CD4-positive, alpha-beta T cell treated with Interleukin-10 for 1 hour (primary cell): ENCODE results near the gene PTPRB.

Experiments
- DNase-seq: peaks from one replicate; pipeline ENCODE4 v3.0.0-alpha.2; 2020

Gene PTPRB

DNA sequence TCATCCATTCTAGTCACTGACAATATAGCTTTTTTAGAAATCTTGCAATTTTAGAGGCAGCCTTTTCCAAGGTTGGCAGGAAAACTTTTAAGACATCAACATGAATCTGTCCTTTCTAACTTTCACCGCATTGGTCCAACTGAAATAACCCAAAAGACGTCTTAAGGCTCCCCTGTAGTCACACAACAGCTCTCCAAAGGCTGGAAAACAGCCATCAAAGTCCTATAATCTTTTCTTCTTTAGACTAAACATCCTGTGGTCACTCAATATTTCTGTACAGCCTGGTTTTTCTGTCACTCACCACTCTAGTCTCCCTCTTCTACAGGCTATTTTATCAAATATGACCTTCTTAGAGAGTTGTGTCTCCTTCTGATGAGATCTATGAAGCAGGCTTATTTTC lies 4.5 kb upstream of the PTPRB start:
- no peak for DNase-seq

DNA sequence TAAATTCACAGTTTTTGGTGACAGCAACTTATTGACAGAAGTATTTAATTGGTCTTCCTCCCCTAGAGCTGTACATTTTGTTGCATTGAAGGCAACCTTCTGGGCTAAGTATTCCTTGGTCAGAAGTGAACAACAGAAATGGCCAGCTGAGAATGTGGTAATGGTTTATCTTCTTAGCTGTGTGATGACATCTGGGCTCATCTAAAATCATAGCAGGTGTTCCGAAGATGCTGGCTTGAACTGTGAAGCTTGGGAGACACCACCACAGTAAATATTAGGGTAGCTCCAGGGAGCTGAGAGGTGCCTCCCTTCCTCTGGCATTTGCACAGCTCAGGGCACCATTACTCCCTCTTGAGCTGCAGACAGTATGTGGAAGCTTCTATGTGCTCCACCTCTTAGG lies 3.7 kb upstream of the PTPRB start:
- no peak for DNase-seq

DNA sequence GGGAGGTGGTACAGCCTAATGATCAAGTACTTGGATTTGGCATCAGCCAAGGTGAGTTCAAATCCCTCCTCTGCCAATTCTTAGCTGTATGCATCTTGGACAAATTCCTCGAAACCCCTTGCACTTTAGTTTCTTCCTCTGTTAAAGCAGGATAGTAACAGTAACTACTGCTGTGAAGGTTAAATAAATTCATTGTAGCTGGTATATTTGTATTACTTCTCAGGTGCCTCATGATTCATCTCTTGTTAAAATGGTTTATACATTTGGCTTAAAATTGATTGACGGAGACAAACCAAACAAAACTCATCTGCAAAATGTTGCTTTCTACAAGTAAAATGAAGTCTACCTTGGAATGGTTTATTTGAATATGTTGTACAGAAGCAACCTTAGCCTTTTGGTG lies 2.3 kb upstream of the PTPRB start:
- no peak for DNase-seq

DNA sequence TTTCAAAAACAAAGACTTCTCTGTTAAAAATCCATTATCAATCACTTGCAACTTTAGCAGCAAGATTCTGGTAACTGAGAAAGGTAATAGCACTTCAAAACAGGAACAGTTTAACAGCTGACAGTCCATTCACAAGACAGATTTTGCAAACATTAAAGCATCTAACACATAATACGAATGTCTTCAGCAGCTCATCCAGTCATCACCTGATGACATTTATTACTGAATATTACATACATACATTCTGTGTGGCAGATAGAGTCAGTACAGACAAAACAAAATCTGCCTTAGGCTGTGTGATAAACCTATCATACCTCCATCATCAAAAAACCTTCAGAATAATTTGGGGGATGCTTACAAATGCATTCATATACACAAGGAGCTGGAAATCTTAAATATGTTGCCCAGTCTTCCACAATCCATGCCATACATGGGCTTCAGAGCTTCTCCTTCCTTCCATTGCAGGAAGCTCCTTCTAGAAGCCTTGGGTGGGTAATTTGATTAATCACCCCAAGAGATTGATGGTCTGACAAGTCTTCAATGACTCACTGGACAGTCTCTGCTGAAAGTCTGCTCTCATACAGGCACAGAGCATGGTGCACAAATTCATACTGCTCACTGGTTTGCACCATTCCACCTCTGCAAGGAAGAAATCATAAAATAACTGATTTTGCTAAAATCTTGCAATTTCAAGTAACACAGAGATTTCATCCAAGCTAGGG lies 1.6 kb upstream of the PTPRB start:
- no peak for DNase-seq

DNA sequence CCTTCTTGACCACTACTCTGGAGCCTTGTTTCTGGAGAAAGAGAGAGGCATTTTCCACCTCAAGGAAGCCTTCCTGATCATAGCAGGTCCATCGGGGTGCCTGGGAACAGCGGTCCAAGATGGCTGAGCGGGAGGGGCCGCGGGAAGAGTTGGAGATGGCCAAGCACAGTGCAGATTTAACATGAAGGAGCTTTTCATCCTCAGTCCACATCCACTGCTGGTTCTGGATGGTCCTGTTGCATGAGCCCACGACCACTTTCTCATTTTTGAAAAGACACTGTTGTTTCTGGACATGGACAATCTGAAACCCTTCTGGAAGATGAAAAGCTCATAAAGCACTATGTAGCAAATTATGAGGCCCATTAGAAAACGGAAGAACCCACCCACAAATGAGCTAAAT lies 1.5 kb downstream of the PTPRB start:
- DNase-seq: no peak

DNA sequence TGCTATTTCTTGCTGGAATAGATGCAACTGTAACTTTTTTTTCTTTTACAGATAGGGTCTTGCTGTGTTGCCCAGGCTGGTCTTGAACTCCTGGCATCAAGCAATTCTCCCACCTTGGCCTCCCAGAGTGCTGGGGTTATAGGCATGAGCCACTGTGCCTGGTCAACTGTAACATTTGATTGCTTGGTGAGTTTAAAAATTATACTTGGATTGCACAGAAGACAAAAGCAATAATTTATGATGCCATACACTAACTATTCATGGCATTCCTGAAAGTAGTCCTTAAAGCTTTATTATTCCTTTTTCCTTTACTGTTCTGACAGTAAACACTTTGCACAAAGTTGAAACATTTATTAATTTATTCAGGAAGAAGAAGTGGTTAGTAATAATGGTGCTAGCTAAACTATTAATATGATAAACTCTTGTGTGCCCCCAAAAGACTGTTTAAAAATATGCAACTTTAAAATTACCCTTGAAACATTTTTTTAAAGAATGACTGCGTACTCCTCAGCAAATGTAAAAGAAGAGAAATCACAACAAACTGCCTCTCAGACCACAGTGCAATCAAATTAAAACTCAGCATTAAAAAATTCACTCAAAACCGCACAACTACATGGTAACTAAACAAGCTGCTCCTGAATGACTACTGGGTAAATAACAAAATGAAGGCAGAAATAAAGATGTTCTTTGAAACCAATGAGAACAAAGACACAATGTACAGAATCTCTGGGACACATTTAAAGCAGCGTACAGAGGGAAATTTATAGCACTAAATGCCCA lies 8.3 kb downstream of the PTPRB start:
- DNase-seq: no peak

DNA sequence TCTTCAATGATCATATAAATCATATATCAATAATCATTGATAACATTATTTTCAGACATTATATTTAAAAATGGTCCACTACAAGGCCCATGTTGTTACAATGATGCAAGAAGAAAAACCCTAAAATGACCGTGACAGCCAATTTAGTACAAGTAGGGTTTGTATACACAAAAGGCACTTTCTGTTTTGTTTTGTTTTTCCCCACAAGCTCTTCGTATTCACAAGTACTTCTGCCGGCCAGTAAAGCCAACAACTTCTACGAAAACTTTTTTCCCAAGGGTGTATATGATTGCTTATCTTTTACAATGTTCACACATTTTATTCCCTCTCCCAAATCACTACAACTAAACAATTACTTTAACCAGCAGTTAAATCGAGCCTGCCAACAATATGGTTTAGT lies 9.6 kb downstream of the PTPRB start:
- DNase-seq: no peak

DNA sequence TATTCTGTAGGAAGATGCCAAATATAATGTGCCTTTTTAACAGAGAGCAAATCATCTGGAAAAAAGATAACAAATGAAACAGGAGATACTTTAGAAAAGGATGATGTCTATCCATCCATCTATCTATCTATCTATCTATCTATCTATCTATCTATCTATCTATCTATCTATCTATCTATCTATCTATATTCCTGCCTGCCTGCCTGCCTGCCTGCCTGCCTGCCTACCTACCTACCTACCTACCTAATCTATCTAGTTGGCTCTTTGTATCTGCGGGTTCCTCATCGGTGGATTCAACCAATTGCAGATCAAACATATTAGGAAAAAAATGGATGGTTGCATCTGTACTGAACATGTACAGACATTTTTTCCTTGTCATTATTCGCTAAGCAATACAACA lies 11.0 kb downstream of the PTPRB start:
- DNase-seq: no peak

DNA sequence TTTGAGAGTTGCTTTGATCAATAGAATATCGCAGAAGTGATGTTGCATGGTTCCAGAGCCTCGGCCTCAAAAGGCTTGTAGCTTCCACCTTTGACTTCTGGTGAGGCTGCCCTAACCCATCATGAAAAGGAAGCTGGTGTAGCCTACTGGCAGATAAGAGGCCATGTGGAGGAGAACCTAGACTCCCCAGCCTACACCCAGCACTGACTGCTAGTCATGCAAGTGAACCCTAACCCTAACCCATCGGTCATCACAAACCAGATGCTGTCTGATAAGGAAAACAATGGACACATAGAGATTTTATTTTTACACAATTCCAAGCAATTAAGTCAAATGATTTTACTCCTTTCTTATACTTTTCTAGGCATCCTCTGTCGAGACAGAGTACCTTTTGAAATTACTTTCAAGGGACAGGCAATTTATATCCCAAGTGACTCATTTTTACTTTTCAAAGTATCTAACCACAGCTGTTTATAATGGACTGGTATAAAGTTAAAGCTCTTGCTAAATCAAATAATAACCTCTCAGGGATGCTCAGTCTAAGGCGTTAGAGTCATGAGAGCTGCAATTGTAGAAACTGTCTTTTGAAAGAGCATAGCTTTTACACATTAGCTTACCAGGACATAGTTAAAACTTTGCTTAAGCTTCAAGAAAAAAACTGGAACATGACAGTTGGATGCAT lies 17.6 kb downstream of the PTPRB start:
- no peak for DNase-seq

DNA sequence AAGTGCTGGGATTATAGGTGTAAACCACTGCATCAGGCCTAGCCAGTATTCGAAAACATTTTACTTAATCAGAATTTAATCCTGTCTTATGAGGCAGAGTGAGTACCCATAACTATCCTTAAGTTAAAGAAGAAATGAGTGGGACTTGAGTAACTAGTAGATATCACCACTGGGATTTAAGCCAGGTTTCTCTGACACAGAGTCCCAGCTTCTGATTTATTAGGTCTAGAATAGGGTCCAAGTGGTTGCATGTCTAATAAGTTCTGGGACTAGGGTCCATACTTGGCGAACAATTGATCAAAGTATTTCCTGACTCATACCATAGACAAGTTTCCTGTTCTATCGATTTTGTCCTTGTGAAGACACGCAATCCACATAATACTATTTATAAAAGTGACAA lies 18.9 kb downstream of the PTPRB start:
- no peak for DNase-seq

DNA sequence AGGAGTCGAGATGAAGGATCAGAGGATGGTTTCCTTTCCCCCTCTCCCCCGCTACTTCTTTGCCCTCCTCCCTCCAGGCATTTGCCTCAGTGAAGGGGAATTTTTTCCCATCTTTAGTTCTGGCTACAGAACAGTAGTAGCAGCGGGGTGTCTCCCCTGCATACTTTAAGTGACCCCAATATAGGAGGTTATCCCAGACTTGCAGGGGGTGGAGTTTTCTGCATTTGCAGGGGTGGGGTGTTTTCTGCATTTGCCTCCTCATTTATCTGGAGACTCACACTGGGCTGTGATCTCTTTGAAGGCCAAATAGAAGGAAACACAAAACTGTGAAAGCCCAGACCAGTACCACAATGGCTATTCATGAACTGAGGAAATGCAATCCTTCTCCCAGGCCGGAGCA lies 19.8 kb downstream of the PTPRB start:
- no peak for DNase-seq

DNA sequence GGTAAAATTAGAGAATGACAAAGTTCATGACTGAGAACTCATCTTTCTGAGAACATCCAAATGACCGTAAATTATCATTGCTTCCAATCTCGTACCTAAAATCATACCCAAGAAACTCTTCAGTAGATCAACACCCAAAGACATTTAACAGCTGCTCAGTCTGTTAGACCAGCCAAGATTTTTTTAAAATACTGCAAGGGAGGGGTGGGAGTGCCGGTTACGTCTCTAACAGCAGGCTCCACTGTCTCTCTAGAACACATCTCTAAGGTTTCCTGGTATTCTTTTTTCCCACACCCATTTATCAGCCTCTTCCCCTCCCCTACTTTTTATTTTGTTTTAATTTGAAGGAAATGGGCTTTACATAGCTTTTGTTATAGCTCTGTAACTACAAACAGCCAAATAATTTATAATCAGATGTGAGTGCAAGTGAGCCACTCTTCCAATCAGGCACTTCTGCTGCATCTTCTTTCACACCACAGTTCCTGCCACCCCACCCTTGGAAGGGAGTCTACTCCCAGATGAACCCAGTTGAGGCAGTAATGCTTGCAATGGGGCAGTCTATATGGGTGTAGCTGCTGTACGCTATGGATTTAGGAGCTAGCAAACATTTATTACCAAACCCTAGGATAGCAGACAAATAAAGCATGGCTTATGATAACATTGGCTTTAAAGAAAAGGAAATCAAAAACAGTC lies 21.9 kb downstream of the PTPRB start:
- DNase-seq: no peak

DNA sequence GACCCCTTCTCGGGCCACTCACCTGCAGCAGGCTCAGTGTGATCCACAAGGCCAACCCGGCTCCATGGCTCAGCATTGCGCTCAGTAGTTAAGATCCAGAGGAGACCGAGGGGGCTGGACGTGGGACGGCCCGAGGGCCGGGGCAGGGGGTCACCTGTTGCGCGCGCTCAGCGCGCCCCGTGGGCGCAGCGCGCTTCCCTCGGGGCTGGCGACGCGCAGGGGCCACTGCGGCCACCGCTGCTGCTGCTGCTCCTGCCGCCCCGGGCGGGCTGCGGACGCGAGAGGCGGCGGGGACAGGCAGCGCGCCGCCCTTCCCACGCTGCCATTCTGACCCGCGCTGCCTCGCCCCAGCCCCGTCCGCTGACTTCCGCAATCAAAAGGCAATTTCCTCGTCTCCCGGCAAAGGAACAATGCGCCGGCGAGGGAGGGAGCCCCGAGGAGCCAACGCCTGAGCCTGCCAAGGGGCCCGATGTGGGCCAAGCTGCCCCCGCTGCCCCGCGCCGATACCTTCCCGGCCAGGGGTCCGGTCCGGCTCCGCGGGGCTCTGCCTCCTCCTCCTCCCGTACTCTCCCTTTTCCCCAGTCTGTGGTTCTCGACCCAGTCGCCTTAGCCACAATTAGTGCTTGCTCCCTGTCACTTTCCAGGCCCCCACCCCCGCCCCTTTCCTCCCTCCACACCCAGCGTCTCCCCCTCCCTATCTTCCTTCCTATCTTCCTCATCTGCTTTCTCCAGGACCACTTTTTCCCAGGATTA lies 27.3 kb downstream of the PTPRB start:
- DNase-seq: no peak

DNA sequence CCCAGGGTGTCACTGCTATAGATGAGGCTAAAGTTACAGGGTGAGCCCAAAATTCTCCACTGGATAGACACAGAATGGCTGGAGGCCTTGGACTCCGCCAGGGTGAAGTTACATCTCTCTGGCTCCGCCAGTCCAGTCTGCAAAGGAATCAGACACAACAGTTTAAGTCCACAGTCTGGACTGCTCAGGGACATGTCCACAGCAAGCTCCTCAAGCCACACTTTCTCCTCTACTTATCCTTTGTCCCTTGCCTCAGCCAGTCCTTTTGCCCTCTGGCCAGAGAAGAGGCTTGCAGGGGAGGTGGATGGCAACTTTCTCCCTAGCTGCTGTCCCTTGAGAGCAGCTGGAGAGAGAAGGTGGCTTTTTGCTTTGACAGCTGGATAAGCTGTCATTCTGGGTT lies 28.0 kb downstream of the PTPRB start:
- no peak for DNase-seq

DNA sequence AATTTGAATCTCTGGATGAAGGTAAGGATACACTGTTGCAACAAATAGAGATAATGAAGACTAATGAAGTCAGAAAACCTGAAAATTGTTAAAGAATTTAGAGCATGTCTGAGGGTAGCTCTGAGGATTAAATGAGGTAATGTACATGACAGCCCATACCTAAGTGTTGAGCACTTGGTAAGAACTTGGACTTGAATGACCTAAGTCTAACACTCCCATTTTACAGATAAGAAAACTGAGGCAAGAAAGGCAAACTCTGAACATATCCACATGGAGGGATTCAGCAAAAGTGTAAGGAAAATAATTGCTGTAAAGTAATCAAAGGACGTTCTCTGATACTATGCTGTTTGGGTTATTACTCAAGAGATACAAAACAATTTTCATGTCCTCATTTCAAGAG lies 29.0 kb downstream of the PTPRB start:
- no peak for DNase-seq

DNA sequence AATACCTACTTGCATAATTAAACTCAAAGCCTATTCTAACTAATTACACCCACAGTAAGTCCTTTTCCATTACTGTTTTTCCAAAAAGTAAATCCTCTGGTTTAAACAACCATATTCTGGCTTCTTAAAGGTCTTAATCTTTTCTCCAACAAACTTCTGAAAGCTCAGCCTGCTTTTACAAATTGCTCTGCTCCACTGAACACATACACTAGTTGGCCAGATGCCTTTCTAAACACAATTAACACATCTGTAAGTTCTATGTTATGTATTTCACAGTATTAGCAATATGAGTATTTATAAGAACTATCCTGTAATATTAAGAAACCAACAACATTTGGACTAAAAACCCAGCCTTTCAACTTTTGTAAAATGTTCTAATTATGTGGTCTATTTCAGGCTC lies 30.1 kb downstream of the PTPRB start:
- DNase-seq: no peak

DNA sequence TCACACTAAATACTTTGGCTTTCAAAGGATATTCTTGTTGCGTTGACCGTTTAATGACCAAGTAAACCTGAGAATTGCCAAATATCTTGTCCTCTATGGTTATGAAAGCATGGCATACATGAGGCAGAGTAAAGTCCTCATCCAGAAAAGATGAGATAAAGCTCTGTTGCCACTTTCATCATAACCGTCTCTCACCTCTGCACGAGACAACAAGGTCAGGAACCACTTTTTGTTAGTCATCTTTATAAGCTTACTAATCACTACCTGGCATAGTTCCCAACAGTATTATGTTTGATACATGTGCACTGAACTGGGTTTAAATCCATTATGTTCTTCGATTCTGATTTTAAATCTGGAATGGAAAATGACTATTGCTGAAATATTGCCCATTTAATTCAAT lies 31.3 kb downstream of the PTPRB start:
- no peak for DNase-seq

DNA sequence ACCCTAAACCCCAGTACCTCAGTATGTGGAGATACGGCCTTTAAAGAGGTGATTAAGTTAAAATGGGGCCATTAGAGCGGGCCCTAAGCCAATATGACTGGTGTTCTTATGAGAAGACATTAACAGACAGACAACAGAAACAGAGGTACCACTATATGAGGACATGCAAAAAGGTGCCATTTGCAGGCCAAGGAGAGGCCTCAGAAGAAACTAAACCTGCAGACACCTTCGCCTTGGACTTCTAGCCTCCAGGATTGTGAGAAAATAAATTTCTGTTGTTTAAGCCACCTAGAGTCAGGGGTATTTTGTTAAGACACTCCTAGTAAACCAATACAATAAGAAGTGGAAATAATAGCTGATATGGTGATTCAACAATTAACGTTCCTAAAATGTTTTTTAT lies 32.6 kb downstream of the PTPRB start:
- no peak for DNase-seq

DNA sequence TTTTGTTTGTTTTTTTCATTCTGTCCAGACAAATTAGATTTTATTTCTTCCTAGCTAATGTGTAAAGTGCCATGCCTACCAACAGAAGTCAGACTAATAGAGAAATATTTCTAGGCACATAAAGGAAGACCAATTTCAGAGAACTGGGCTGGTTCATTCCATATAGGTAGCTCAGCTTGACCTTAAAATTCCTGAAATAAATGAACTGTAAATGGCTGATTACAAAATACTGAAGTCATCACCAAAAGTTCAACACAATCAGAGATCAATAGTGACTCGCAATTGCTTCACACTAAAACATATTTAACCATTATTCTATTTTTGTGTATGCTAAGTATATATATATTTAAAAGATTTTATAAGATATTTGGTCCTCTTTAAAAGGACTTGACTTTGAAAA lies 34.2 kb downstream of the PTPRB start:
- no peak for DNase-seq

DNA sequence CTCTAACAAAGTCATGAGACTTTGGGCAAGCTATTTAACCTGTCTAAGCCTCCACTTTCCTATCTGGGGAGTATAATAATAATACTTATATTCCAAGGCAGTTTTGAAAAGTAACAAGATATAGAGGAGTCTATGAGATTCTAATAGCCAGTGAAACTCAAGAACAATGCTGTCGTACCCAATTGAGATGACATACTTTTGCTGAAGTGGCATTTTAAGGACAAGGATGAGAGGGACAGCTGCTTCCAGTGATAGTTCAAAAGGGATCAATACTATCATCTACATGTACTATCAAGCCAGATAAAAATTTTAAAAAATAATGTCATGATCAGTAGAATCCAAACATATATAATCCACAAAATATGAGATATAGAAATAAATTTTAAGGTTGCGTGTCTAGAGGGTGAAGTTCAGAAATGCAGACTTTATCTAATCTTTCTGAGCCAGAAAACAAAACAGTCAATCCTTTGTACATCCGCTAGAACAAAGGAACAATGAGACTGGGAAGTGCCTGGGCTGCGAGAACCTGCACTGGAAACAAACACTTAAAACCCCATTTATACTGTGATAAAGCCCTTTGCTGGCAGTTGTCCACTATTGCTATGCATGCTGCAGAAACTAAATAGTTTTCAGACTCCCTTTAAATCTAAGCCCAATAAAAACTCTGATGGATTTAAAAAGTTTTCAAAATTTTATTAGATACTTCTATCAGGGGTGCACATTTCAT lies 38.6 kb downstream of the PTPRB start:
- DNase-seq: no peak

DNA sequence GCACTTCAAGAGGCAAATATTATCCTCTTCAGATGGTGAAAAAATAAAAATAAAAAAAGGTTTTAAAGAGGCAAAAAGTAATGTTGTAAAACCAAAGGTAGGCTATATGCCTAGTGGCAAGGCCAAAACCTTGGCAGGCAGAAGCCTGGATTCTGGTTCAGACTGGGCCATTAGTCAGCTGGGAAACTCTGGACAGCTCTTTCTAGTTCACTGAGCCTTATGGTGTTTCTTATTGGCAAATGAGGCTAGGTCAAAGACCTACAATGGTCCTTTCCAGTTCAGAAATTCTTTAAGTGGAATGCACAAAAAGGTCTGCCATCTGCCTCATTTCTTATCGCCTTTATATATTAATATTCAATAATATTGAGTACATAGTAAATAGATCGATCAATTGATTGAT lies 44.6 kb downstream of the PTPRB start:
- no peak for DNase-seq

DNA sequence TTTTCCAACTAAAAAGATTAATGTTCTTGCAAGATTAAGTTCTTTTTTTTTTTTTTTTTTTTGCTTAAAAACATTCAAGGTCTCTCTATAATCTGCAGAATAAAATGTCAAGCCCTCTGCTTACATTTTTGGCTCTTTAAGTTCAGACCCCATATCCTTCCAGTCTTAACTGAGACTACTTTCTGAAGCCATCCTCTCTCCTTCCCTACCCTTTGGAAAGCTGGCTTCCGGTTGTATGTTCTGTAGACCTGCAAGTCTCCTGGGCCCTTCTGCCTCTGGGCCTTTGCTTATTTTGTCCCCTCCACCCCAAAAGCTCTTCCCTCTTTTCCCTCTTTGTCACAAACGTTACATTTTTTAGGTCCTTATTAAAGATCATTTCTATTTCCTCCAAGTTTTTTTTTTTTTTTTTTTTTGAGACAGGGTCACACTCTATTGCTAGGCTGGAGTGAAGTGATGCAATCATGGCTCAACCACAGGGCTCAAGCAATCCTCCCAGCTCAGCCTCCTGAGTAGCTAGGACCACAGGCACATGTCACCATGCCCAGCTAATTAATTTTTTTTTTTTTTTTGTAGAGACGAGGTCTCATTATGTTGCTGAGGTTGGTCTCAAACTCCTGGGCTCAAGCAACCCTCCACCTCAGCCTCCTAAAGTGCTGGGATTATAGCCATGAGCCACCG lies 46.5 kb downstream of the PTPRB start:
- no peak for DNase-seq
